HCT116 (cell line): ENCODE data around the gene UTP20. TPM values are rescaled to one million over a fixed set of nuclear protein-coding genes. Genes with fewer than 3 reads are reported as not detected.

Experiments
- ATAC-seq: fragments of 200-7000 bp; cut with Tn5 transposase; 2 replicates; pipeline ENCODE4 v1.9.1; 2020; ENCODE audit warnings: mild to moderate bottlenecking, moderate library complexity
- BruUV-seq: library from RNA; stranded (reverse); fragments of 400-500 nt; replicated peaks from 2 replicates; lab custom pipeline; 2021; lab: Mats Ljungman, UMichigan
- CTCF ChIA-PET: fragments of 300-600 bp; sonication (Branson Sonifier 250); formaldehyde crosslinking; loops from one replicate; lab custom pipeline; 2021; ENCODE audit warnings: antibody characterized with exemption; lab: Charles Lee
- POLR2A ChIA-PET: fragments of 300-600, 350-600 bp; sonication (Branson Sonifier 250); formaldehyde crosslinking; loops from one replicate; lab custom pipeline; 2021; ENCODE audit warnings: antibody characterized with exemption; lab: Charles Lee
- RAD21 ChIA-PET, 2 experiments: fragments of 300-600 bp; sonication (Branson Sonifier 250); formaldehyde crosslinking; loops; one replicate each; lab custom pipeline; 2023; ENCODE audit warnings: low total read pairs in 2 of 2; ENCODE audit not compliant: uncharacterized antibody in 2 of 2, unreplicated experiment in 2 of 2, low non-redundant PET in 1 of 2; lab: Charles Lee
- DNase-seq: peaks from one replicate; pipeline ENCODE4 v3.0.0-alpha.2; 2010; ENCODE audit warnings: low read depth, low spot score
- H2AFZ ChIP-seq: fragments of 200-600 bp; shearing (Covaris generic), sonication (generic); 2 replicates; pipeline ENCODE4 v1.6.1; 2017; ENCODE audit warnings: low read depth, mixed run types, mixed read lengths, antibody characterized with exemption, low read length; ENCODE audit not compliant: poor library complexity, severe bottlenecking
- H3K27ac ChIP-seq: 2 replicates; pipeline ENCODE4 v1.5.1; 2012; ENCODE audit warnings: low read depth, low read length
- H3K27me3 ChIP-seq: fragments of 200-600 bp; sonication (generic); 2 replicates; pipeline ENCODE4 v1.6.1; 2016; ENCODE audit warnings: mixed run types, low read length, mixed read lengths; ENCODE audit not compliant: insufficient read depth
- H3K36me3 ChIP-seq, 2 experiments: fragments of 200-500 bp in 1 of 2; fragments of 200-600 bp in 1 of 2; sonication (Bioruptor generic) in 1 of 2; sonication (generic) in 1 of 2; 2 replicates each; pipeline versions ENCODE4 v1.5.1 to v1.6.1; 2014 to 2016; ENCODE audit warnings: low read length in 2 of 2, inconsistent platforms in 1 of 2, mixed read lengths in 1 of 2, mixed run types in 1 of 2; ENCODE audit not compliant: insufficient read depth in 2 of 2, control insufficient read depth in 1 of 2
- H3K4me1 ChIP-seq, 2 experiments: fragments of 200-600 bp in 1 of 2; sonication (generic) in 1 of 2; 2 replicates each; pipeline versions ENCODE4 v1.5.1 to v1.6.1; 2012 to 2017; ENCODE audit warnings: low read length in 2 of 2, inconsistent platforms in 1 of 2, mild to moderate bottlenecking in 1 of 2, mixed read lengths in 1 of 2, mixed run types in 1 of 2, moderate library complexity in 1 of 2; ENCODE audit not compliant: insufficient read depth in 2 of 2, control insufficient read depth in 1 of 2
- H3K4me2 ChIP-seq: fragments of 200-600 bp; sonication (generic); 2 replicates; pipeline ENCODE4 v1.6.1; 2017; ENCODE audit warnings: mixed run types, low read length, mixed read lengths
- H3K4me3 ChIP-seq, 2 experiments: fragments of 200-600 bp in 1 of 2; sonication (generic) in 1 of 2; replicated peaks in 1 of 2; 2 replicates each; pipeline ENCODE4 v1.5.1; 2011 to 2016; ENCODE audit warnings: low read length in 2 of 2, control low read depth in 1 of 2, low read depth in 1 of 2, mild to moderate bottlenecking in 1 of 2, mixed read lengths in 1 of 2, mixed run types in 1 of 2
- H3K79me2 ChIP-seq: fragments of 200-600 bp; sonication (generic); 2 replicates; pipeline ENCODE4 v1.6.1; 2017; ENCODE audit warnings: mild to moderate bottlenecking, mixed run types, low read length, moderate library complexity, mixed read lengths; ENCODE audit not compliant: insufficient read depth
- H3K9ac ChIP-seq: fragments of 200-600 bp; sonication (generic); 2 replicates; pipeline ENCODE4 v1.6.1; 2016; ENCODE audit warnings: low read length, mixed read lengths
- H3K9me2 ChIP-seq: fragments of 200-600 bp; sonication (generic), shearing (Covaris generic); 2 replicates; pipeline ENCODE4 v1.6.1; 2017; ENCODE audit warnings: mixed run types, mild to moderate bottlenecking, moderate library complexity; ENCODE audit not compliant: insufficient read depth
- H3K9me3 ChIP-seq, 2 experiments: fragments of 200-500 bp in 1 of 2; fragments of 200-600 bp in 1 of 2; sonication (Bioruptor generic) in 1 of 2; sonication (generic) in 1 of 2; 2 replicates each; pipeline ENCODE4 v1.6.1; 2014 to 2017; ENCODE audit warnings: low read length in 2 of 2, mixed read lengths in 2 of 2, inconsistent platforms in 1 of 2, low read depth in 1 of 2, mild to moderate bottlenecking in 1 of 2, mixed run types in 1 of 2, moderate library complexity in 1 of 2; ENCODE audit not compliant: control insufficient read depth in 1 of 2, insufficient read depth in 1 of 2
- H4K20me1 ChIP-seq: fragments of 200-600 bp; sonication (generic), shearing (Covaris generic); 2 replicates; pipeline ENCODE4 v1.6.1; 2017; ENCODE audit warnings: mixed run types, mild to moderate bottlenecking, moderate library complexity; ENCODE audit not compliant: insufficient read depth
- EGR1 ChIP-seq: IDR thresholded peaks from 2 replicates; pipeline ENCODE4 v1.6.1; 2012; ENCODE audit warnings: low read depth
- ELF1 ChIP-seq: IDR thresholded peaks from 2 replicates; pipeline ENCODE4 v1.6.1; 2012; ENCODE audit warnings: low read depth, borderline replicate concordance
- JUND ChIP-seq: IDR thresholded peaks from 2 replicates; pipeline ENCODE4 v1.6.1; 2012
- SP1 ChIP-seq: IDR thresholded peaks from 2 replicates; pipeline ENCODE4 v1.6.1; 2012; ENCODE audit warnings: low read depth
- YY1 ChIP-seq: IDR thresholded peaks from 2 replicates; pipeline ENCODE4 v1.6.1; 2011; ENCODE audit warnings: low read length, low read depth, moderate library complexity, mild to moderate bottlenecking; ENCODE audit not compliant: insufficient replicate concordance; ENCODE audit errors: extremely low read depth
- ZNF274 ChIP-seq: fragments of 200-500 bp; sonication (Bioruptor generic); IDR thresholded peaks from 2 replicates; pipeline ENCODE4 v1.6.1; 2014; ENCODE audit warnings: mild to moderate bottlenecking, low read depth, low read length, inconsistent platforms
- intact Hi-C: fragments of 100-400 bp; cut with micrococcal nuclease; formaldehyde crosslinking; loops from 2 replicates; pipeline ENCODE4 v1.10.0; 2022
- total RNA-seq: library from RNA; stranded (reverse); gene quantifications from one replicate; pipeline ENCODE4 v1.2.1, GENCODE V29; 2021; ENCODE audit not compliant: unreplicated experiment
- TF ChIP-seq, protein P1 (sequence below): IDR thresholded peaks from 2 replicates; pipeline ENCODE4 v1.6.1; 2012
- TF ChIP-seq, protein P2 (sequence below): IDR thresholded peaks from 2 replicates; pipeline ENCODE4 v1.6.1; 2012; ENCODE audit warnings: low read depth
- TF ChIP-seq, protein P3 (sequence below), 3 experiments: fragments of 200-600 bp in 1 of 3; sonication (generic) in 1 of 3; IDR thresholded peaks in 2 of 3; conservative IDR thresholded peaks in 1 of 3; 2 replicates each; pipeline ENCODE4 v1.5.1; 2012 to 2017; ENCODE audit warnings: low read depth in 2 of 3, low read length in 2 of 3, antibody characterized with exemption in 1 of 3, borderline replicate concordance in 1 of 3, control low read depth in 1 of 3, mild to moderate bottlenecking in 1 of 3, mixed read lengths in 1 of 3, mixed run types in 1 of 3, moderate library complexity in 1 of 3; ENCODE audit not compliant: insufficient read depth in 1 of 3
- TF ChIP-seq, protein P4 (sequence below): IDR thresholded peaks from 2 replicates; pipeline ENCODE4 v1.6.1; 2011; ENCODE audit warnings: mild to moderate bottlenecking, low read length, moderate library complexity; ENCODE audit not compliant: insufficient replicate concordance; ENCODE audit errors: extremely low read depth

Gene UTP20
- total RNA-seq, 1 experiment from 2014 or later, result 19.3 TPM

DNA sequence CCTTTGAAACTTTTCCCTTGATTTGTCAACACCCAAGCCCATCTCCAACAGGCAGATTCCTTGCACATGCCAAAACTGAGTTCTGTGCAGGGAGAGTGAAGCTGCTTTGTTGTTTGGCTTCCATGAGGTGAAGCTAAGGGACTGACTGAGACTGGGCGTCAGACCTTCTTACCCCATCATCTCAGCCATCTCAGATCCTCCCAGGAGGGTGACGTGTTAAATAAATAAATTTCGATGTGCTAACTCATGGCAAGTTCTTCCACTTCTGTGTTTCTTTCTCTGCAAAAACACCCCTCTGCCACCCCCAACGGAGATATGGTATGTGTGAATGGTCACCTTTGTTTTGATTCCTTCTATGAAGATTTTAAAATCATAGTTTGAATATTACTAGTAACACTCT lies 17.8 kb downstream of the UTP20 start:
- H3K27ac ChIP-seq, result no peak overlapping the region
- RAD21 ChIA-PET, result no interaction called here

More for the DNA sequence above, 17.8 kb downstream of the UTP20 start:
- Histone ChIP-seq H3K4me2 (no peak overlapping the region), H3K79me2 (no peaks in the 10 kb centered on the region), H3K4me3 (no peak overlapping the region), H3K36me3 (peaks cover 28 to 30% of the 10 kb centered on the region in 2 experiments), H3K9me3 (no peaks in the 10 kb centered on the region), H2AFZ (no peak overlapping the region), H3K9me2 (no peaks in the 10 kb centered on the region), H3K9ac (no peak overlapping the region), H3K4me1 (no peaks in the 10 kb centered on the region), H4K20me1 (no peaks in the 10 kb centered on the region), H3K27me3 (no peaks in the 10 kb centered on the region)
- POLR2A ChIA-PET, result no interaction called here
- TF ChIP-seq ZNF274 (no peak), YY1 (no peak), EGR1 (no peak), JUND (no peak), SP1 (no peak), ELF1 (no peak)
- TF ChIP-seq, protein P1, sequence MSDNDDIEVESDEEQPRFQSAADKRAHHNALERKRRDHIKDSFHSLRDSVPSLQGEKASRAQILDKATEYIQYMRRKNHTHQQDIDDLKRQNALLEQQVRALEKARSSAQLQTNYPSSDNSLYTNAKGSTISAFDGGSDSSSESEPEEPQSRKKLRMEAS, result no peak
- TF ChIP-seq, protein P2, sequence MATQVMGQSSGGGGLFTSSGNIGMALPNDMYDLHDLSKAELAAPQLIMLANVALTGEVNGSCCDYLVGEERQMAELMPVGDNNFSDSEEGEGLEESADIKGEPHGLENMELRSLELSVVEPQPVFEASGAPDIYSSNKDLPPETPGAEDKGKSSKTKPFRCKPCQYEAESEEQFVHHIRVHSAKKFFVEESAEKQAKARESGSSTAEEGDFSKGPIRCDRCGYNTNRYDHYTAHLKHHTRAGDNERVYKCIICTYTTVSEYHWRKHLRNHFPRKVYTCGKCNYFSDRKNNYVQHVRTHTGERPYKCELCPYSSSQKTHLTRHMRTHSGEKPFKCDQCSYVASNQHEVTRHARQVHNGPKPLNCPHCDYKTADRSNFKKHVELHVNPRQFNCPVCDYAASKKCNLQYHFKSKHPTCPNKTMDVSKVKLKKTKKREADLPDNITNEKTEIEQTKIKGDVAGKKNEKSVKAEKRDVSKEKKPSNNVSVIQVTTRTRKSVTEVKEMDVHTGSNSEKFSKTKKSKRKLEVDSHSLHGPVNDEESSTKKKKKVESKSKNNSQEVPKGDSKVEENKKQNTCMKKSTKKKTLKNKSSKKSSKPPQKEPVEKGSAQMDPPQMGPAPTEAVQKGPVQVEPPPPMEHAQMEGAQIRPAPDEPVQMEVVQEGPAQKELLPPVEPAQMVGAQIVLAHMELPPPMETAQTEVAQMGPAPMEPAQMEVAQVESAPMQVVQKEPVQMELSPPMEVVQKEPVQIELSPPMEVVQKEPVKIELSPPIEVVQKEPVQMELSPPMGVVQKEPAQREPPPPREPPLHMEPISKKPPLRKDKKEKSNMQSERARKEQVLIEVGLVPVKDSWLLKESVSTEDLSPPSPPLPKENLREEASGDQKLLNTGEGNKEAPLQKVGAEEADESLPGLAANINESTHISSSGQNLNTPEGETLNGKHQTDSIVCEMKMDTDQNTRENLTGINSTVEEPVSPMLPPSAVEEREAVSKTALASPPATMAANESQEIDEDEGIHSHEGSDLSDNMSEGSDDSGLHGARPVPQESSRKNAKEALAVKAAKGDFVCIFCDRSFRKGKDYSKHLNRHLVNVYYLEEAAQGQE, result no peak
- TF ChIP-seq, protein P3, sequence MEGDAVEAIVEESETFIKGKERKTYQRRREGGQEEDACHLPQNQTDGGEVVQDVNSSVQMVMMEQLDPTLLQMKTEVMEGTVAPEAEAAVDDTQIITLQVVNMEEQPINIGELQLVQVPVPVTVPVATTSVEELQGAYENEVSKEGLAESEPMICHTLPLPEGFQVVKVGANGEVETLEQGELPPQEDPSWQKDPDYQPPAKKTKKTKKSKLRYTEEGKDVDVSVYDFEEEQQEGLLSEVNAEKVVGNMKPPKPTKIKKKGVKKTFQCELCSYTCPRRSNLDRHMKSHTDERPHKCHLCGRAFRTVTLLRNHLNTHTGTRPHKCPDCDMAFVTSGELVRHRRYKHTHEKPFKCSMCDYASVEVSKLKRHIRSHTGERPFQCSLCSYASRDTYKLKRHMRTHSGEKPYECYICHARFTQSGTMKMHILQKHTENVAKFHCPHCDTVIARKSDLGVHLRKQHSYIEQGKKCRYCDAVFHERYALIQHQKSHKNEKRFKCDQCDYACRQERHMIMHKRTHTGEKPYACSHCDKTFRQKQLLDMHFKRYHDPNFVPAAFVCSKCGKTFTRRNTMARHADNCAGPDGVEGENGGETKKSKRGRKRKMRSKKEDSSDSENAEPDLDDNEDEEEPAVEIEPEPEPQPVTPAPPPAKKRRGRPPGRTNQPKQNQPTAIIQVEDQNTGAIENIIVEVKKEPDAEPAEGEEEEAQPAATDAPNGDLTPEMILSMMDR (IDR thresholded peaks at IDR 0.05 in 2 of 3, conservative IDR thresholded peaks at IDR 0.05 in 1 of 3; ENCODE audit: borderline replicate concordance in 1 of 3, insufficient read depth in 1 of 3, low read depth in 2 of 3, low read length in 2 of 3), result no peak
- TF ChIP-seq, protein P4, sequence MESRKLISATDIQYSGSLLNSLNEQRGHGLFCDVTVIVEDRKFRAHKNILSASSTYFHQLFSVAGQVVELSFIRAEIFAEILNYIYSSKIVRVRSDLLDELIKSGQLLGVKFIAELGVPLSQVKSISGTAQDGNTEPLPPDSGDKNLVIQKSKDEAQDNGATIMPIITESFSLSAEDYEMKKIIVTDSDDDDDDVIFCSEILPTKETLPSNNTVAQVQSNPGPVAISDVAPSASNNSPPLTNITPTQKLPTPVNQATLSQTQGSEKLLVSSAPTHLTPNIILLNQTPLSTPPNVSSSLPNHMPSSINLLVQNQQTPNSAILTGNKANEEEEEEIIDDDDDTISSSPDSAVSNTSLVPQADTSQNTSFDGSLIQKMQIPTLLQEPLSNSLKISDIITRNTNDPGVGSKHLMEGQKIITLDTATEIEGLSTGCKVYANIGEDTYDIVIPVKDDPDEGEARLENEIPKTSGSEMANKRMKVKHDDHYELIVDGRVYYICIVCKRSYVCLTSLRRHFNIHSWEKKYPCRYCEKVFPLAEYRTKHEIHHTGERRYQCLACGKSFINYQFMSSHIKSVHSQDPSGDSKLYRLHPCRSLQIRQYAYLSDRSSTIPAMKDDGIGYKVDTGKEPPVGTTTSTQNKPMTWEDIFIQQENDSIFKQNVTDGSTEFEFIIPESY, result no peak
- no peak for DNase-seq
- BruUV-seq, result no TSS peak
- CTCF ChIA-PET, result no interaction called here
- intact Hi-C loops, result no loop called here
- ATAC-seq, result no peak
